GM18517 (cell line): ENCODE results near the gene OR7C1.
"Not testable (repeated sequence)": the region's sequence is repeated elsewhere in the genome, so short reads cannot be mapped to it uniquely, and the experiment has no call there.

ENCODE experiments used
- ATAC-seq: cut with Tn5 transposase; IDR thresholded peaks from one replicate; pipeline ENCODE4 v1.9.1; 2021; ENCODE audit warnings: mild to moderate bottlenecking, moderate library complexity; ENCODE audit not compliant: unreplicated experiment

The OR7C1 gene

DNA sequence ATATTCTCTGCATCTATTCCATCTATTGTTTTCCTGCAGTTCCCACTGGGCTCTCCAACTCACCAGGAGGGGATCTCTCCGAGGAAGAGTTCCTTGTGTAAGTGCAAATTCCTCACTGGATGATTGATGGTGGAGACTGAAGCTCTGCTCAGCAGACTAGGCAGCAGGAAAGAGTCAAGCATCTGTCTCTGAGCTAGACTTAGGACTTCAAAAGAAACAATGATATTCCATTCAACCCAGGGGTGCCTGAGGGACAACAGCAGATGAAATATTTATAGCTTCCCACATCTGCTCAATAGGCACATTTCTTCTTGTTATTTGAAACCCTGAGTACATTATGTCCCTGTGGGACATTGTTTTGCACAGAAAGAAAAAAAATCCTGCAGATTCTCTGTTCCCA is at the start of gene OR7C1, which contains the start of gene OR7A5:
OR7C1 (minus strand) TSS at position 175 of the 400 bp plus-strand sequence. CDS start 35,049 bp downstream, outside the sequence.
OR7A5 (minus strand) TSS at position 175 of the 400 bp plus-strand sequence. CDS start 6,944 bp downstream, outside the sequence.
- ATAC-seq, result no peak

DNA sequence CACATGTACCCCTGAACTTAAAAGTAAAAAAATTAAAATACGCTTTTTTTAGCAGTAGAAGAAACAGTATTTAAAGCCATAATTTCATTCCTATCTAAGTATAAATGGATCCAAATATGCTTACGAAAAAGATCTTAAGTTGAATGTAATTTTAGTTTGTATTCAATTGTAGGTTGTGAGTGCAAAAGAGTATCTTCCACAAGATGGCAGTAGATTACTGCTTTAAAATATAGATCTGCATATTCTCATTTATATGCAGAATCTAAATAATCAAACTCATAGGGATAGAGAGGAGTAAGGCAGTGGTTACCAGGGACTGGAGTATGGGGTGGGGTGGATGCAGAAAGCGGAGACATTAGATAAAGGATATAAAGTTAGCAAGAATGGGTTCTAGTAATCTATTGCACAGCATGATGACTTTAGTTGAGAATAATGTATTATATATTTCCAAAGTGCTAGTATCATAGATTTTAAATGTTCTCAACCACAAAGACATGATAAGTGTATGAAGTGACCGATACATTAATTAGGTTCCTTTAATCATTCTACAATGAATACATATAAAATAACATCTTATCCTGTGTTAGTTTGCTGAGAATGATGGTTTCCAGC is 36.7 kb upstream of the OR7C1 start:
- ATAC-seq, result no peak

DNA sequence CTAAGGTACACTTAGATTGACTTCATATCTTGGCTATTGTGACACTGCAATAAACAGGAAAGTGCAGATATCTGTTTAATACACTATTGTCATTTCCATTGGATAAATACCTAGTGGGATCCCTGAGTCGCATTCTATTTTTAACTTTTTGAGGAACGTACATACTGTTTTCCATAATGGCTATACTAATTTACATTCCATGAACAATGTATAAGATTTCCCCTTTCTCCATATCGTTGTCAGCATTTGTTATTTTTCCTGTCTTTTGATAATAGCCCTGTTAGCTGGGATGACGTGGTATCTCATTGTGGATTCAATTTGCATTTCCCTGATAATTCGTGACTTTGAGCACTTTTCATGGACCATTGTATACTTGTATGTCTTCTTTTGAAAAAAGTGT is 33.5 kb upstream of the OR7C1 start:
- no peak for ATAC-seq

DNA sequence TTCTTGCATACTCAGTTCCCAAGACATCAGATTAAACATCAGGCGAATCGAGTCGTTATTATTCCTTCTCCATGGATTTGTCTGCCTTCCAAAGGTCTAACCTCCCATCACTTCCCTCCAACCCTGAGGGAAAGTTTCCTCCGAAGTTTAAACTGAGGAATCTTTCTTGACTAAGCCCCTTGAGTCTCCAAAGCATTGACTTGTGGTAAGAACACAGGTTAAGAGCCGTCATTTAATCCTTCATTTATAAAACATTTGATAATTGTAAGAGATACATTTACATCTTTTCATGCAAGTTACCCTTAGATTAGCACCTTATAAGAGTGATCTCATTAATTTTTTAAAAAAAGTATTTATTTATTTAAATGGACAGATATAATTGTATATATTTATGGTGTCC is 13.8 kb upstream of the OR7C1 start, which contains the start of gene OR7A10:
OR7A10 (minus strand) TSS at position 101 of the 400 bp plus-strand sequence. CDS start 7,045 bp downstream, outside the sequence.
- ATAC-seq, result no peak

DNA sequence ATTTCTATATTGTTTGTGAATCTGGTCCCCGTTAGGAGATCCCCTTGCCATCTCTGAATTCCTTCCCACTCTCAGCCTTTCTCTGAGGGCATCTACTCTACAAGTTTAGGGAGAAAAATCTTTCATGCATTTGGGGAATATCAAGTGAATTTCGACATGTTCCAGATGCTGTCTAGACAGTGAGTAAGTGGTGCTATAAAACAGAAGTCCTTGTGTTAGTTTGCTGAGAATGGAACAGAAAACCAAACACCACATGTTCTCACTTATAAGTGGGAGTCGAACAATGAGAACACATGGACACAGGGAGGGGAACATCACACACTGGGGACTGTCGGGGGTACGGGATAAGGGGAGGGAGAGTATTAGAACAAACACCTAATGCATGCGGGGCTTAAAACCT is 8.6 kb upstream of the OR7C1 start:
- no peak for ATAC-seq

DNA sequence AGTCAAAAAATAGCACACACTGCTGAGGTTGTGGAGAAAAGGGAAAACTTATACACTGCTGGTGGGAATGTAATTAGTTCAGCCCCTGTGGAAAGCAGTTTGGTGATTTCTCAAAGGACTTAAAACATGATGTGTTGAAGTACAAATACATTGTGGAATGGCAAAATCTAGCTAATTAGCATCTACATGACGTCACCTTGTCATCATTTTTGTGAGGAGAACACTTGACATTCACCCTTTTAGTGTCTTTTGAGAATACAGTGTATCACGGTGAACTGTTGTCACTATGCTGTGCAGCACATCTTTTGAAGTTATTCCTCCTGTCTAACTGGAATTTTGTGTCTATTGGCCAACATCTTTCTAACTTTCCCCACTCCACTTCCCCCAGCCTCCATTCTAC is 8.2 kb upstream of the OR7C1 start:
- no peak for ATAC-seq

DNA sequence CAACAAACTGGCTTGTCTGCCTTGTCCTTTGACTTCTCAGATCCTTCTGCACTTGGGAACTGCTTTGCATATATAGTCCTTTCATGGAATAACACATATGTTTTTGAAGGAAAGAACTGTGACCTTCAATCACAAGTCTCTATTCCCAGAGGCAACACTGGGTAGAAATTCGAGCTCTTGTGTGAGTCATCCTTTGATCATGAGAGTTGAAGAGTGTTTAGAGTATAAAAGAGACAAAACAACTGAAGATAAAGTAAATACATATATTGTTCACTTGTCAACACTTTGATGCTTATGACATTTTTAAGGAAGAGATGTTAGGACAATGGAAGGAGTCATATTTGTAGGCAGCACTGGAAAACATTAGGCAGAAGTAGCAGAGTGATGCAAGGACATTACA is 5.2 kb upstream of the OR7C1 start:
- no peak for ATAC-seq

DNA sequence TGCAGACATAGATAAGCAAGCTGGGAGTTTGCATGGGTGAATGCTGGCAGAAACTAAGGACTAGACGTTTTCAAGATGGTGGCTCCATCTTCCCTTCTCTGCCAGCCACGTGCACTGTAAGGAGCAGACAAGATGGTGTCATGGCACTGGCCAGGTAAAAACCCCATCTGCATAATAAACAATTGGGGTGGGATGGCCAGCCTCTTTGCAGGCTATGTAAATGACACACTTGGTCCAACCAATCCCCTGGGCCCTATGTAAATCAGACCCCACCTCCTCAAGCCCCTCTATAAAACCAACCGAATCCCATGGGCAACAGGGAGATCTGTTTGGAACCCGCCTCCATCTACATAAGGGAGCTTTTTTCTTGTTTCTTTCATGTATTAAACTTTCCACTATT is 2.4 kb upstream of the OR7C1 start:
- ATAC-seq, result no peak

DNA sequence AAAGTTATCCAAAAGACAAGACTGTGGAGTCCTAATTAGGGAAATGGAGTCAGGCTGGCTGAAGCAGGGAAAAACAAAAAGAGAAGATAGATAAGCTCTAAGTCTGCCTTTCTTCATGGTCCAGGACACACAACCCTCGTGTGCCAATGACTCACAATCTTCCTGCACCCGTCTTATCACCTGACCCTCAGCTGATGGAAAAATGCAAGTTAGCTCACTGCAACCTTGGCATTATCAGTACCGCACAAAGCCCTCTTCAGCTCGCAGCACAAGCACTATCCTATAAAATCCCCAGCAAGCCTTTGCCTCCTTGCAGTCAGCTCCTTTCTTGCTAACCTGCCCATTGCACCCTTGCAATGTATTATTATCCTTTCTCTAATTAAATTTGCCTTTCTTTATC is 4.3 kb downstream of the OR7C1 start:
- no peak for ATAC-seq

DNA sequence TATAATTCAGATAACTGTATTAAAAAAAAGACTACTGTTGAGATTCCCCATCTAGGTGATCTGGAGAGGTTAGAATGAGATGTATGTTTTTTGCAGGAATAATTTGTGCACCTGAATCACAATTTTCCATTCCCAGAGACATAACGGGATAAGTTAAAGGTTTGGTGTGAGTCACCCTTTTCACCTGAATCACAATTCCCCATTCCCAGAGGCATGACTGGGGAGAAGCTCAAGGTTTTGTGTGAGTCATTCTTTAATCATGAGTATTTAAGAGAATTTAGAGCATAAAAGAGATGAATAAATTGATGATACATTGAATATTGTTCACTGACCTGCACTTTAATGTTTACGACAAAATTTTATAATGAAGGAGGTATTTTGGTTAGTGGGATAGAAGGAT is 9.0 kb downstream of the OR7C1 start:
- ATAC-seq, result no peak

DNA sequence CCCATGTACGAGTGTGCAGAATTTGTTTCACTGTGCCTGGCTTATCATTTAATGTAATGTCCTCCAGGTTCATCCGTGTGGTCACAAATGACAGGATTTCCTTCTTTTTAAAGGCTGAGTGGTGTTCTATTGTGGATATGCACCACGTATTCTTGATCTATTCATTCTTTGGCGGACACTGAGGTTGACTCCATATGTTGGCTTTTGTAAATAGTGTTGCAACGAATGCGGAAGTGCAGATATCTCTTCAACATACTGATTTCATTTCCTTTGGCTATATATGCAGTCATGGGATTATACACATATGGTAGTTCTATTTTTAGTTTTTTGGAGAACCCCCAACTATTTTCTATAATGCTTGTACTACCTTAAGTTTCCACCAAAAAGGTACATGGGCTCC is 13.0 kb downstream of the OR7C1 start:
- ATAC-seq, result no peak

DNA sequence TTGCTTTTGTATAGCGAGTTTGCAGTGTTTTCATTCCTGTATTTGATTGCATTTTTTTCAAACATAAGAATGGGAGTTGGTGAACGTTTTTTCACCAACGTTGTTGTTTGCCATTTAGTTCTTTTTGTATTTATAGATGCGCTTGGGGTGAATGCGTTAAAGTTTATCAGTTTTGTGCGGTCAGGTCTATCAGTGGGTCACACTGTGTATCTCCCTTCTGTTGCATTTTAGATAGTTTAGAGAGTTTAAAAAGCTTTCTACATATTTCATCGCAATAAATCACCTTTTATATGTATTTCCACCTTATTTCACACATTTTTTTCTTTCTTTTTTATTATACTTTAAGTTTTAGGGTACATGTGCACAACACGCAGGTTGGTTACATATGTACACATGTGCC is 16.4 kb downstream of the OR7C1 start:
- ATAC-seq, result no peak

DNA sequence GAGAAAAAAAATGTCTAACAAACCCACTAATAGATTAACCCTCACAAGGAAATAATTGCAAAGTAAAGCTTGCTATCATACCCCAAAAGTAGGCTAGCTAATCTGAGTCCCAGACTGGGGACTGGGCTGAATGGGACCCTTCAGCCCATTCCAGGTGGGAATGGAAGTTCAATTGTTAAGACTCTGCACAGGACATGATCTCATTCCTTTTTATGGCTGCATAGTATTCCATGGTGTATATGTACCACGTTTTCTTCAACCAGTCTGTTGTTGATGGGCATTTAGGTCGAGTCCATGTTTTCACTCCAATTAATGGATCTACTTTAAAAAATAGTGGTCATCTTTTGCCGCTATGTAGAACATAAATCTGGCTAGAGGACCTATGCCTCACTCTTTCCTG is 17.9 kb downstream of the OR7C1 start:
- ATAC-seq, result no peak

DNA sequence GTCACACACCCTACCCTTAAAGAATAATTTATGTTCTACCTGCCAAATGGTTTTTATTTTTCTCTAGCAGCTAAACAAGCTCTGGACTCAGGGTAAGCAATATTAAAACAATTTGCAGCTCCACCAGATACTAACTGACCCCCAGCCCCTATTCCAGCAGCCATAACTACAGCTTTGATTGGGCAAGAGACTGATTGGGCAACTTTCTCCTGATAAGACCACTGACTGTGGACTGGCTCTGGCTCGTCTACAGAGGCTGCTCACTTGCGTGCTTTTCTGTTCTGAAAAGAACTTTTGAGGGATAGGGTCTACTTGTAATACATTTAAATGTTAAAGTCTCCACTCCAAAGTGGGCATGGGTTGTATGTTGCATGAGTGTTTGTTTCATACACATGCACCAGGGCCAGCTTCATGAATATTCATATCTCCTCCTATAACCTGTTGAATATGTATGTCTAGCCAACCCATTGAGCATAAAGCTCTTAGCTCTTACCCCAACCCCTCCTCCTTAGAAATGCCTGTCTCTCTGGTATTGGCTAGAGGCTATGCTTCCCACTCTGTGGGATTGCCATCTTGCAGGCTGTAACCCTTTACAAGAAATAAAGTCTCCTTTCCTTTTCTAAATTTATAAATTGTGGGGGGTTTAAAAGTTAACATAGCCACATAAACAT is 19.9 kb downstream of the OR7C1 start:
- no peak for ATAC-seq

DNA sequence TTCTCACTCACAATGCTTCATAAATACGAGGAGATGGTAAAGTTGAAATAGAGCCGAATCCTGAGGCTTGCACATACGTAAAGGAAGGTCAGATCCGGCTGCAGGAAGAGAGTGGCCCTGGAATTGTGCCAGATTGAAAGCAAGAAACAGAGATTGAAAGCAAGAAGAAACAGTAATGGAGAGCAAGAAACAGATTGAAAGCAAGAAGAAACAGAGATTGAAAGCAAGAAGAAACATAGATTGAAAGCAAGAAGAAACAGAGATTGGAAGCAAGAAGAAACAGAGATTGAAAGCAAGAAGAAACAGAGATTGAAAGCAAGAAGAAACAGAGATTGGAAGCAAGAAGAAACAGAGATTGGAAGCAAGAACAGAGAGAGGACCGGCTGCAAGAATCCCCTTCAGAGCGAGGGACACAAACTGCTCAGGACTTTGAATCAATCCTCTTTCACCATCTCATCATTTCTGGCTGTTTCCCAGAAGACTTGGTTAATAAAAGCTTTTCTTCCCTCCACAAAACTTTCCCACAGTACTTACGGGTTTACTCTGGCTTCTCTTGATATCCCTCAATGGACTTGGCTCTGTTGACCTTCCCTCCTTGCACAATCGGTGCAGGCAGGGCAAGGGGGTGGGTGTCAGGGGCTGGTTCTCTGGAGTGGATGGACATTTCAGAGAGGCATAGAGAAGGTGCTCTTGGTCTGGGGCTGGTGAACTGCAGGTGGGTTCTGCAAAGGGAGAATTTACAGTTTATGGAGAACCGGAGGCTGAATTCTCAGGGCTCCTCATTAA is 25.5 kb downstream of the OR7C1 start:
- ATAC-seq, result no peak

DNA sequence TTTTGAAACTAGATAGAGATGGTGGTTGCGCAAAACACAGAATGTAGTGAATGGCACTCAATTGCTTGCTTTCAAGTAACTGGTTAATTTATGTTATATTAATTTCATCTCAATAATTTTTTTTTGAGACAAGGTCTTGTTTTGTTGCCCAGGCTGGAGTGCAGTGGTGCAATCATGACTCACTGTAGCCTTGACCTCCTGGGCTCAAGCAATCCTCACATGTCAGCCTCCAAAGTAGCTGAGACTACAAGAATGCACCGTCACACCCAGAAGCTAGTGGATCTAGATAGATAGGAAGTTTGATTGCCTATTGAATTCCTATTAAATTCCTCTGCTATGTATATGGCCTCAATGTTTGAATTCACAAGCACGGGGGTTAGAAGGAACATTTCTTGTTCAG is 30.2 kb downstream of the OR7C1 start:
- ATAC-seq, result no peak

DNA sequence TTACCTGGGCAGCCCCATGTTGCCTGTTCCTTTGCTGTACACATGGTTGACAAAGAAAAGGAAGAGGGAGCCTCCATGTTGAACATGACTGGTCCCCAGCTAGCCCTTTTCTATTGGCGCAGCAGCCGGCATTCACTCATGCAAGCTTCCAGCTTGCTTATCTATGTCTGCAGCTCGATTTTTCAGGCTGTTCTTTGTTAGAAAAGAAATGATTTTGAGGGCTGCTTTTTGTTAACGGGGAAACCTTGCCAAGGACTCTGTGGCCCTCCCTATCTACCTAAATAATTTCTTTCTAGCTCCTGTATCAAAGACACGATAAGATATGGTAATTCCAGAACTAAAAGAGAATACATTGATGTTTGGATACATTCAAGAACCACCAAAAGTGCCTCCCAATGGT is 36.2 kb downstream of the OR7C1 start:
- ATAC-seq, result no peak

DNA sequence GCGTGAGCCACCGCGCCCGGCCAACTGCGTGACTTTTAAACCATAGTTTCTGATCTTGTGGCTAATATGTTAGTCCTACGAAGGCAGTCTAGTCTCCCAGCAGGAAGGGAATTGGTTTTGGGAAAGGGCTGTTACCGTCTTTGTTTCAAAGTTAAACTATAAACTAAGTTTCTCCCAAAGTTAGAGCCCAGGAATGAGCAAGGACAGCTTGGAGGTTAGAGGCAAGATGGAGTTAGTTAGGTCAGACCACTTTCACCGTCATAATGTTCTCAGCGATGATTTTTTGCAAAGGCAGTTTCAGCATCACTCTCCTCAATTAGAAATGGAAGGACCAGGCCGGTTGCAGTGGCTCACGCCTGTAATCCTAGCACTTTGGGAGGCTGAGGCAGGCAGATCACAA is 39.0 kb downstream of the OR7C1 start:
- no peak for ATAC-seq

DNA sequence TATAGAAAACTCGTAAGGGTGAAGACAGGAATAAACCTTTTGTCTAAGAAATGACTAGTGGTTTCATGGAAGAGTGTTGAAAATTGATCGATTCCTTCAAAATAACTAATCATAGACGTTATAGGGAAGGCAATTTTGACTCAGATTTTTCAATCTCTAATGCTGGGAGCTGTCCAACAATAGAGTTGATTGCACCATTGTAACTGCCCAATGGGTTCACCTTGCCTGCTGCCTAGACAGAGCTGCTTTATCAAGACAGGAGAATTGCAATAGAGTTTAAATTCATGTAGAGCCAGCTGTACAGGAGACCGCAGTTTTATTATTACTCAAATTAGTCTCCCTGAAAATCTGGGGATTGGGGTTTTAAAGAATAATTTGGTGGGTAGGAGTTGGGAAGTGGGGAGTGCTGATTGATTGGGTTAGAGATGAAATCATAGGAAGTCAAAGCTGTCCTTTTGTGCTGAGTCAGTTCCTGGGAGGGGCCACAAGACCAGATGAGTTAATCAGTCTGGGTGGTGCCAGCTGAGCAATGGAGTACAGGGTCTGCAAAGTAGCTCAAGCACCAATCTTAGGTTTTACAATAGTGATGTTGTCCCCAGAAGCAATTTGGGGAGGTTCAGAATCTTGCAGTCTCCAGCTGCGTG is 39.8 kb downstream of the OR7C1 start:
- no peak for ATAC-seq

DNA sequence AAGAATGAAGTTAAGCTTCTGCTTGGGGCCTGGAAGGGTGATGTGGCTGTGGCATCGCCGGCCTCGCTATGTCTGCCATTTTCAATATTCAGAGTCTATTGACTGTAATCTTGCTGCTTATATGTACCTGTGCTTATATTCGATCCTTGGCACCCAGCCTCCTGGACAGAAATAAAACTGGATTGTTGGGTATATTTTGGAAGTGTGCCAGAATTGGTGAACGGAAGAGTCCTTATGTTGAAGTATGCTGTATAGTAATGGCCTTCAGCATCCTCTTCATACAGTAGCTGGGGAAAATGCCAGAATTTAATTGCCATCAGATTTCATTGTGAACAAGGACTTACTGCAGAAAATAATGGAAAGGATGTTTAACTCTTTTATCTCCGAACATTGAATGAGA is 42.7 kb downstream of the OR7C1 start:
- not testable (repeated sequence) for ATAC-seq

DNA sequence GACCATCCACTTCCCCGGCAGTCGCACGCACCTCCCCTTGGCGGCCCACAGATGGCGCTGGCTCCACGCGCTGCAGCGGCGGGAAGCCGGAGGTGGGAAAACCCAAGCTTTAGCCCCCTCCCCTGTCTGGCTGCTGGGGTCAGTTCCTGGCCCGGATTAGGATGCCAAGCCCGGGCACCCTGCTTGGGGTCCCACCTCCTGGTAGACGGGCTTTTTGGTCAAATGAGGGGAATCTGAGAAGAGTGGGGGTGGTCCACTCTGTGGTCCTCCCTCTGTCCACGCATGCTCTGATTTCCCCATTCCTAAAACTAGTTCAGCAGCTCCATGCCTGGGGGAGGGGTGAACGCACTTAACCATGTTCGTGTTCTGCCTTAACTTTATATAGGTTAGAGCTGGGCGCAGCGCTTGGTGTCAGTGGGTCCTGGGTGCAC is 48.5 kb downstream of the OR7C1 start:
- ATAC-seq, result no peak
